Loucy (cell line): ENCODE results near the gene GNPDA1.

Experiments used
- H2AFZ ChIP-seq: fragments of 200-600 bp; sonication (generic); 2 replicates; pipeline ENCODE4 v1.6.0; 2016; ENCODE audit warnings: antibody characterized with exemption, mild to moderate bottlenecking, low read length, moderate library complexity
- H3F3A ChIP-seq: fragments of 200-600 bp; 2 replicates; pipeline ENCODE4 v1.6.0; 2016; ENCODE audit warnings: antibody characterized with exemption, low read depth, mild to moderate bottlenecking
- H3K27me3 ChIP-seq: fragments of 200-600 bp; sonication (generic); 2 replicates; pipeline ENCODE4 v1.6.1; 2014; ENCODE audit warnings: low read length, mild to moderate bottlenecking; ENCODE audit not compliant: insufficient read depth, poor library complexity, severe bottlenecking
- H3K36me3 ChIP-seq: fragments of 200-600 bp; sonication (generic); 2 replicates; pipeline ENCODE4 v1.6.1; 2016; ENCODE audit warnings: low read length; ENCODE audit not compliant: insufficient read depth
- H3K4me1 ChIP-seq: fragments of 200-600 bp; sonication (generic); 2 replicates; pipeline ENCODE4 v1.5.1; 2014; ENCODE audit warnings: low read length, mild to moderate bottlenecking; ENCODE audit not compliant: insufficient read depth, poor library complexity, severe bottlenecking
- H3K4me2 ChIP-seq: fragments of 200-600 bp; sonication (generic); 2 replicates; pipeline ENCODE4 v1.6.0; 2014; ENCODE audit warnings: antibody characterized with exemption, low read length, low read depth, mild to moderate bottlenecking; ENCODE audit not compliant: poor library complexity, severe bottlenecking
- H3K4me3 ChIP-seq: fragments of 200-600 bp; sonication (generic); 2 replicates; pipeline ENCODE4 v1.5.1; 2014; ENCODE audit warnings: low read length, mild to moderate bottlenecking, mixed read lengths; ENCODE audit not compliant: poor library complexity, severe bottlenecking
- H3K79me2 ChIP-seq: fragments of 200-600 bp; sonication (generic); 2 replicates; pipeline ENCODE4 v1.6.1; 2014; ENCODE audit warnings: low read length; ENCODE audit not compliant: insufficient read depth
- H3K9ac ChIP-seq: fragments of 200-600 bp; sonication (generic); 2 replicates; pipeline ENCODE4 v1.6.0; 2014; ENCODE audit warnings: mild to moderate bottlenecking, low read depth, low read length, moderate library complexity; ENCODE audit not compliant: poor library complexity, severe bottlenecking
- H3K9me2 ChIP-seq: fragments of 200-600 bp; sonication (generic); replicated peaks from 2 replicates; pipeline ENCODE4 v1.6.1; 2016; ENCODE audit warnings: low read depth, low read length, mixed read lengths
- H3K9me3 ChIP-seq: fragments of 200-600 bp; sonication (generic); 2 replicates; pipeline ENCODE4 v1.6.1; 2014; ENCODE audit warnings: mild to moderate bottlenecking, antibody characterized with exemption, low read length, low read depth; ENCODE audit not compliant: insufficient read depth
- H4K20me1 ChIP-seq: fragments of 200-600 bp; sonication (generic); 2 replicates; pipeline ENCODE4 v1.6.0; 2014; ENCODE audit warnings: antibody characterized with exemption, low read length, mild to moderate bottlenecking; ENCODE audit not compliant: insufficient read depth, poor library complexity, severe bottlenecking
- CTCF ChIP-seq: fragments of 200-600 bp; sonication (generic); conservative IDR thresholded peaks from 2 replicates; pipeline ENCODE4 v1.5.1; 2014; ENCODE audit warnings: mild to moderate bottlenecking, antibody characterized with exemption, low read length
- EZH2phosphoT487 ChIP-seq: fragments of 200-600 bp; IDR thresholded peaks from 2 replicates; pipeline ENCODE4 v1.6.1; 2018; ENCODE audit warnings: antibody characterized with exemption, mild to moderate bottlenecking, moderate library complexity, borderline replicate concordance

The GNPDA1 gene

GRCh38 chr5:142014911-142015584 lies 2.2 kb upstream of the GNPDA1 start:
- peak overlapping the region; percentile 71 for H3K4me2 ChIP-seq
- peak overlapping the region; percentile 52 for H3K4me3 ChIP-seq
- TF ChIP-seq CTCF (peak; percentile 71), EZH2phosphoT487 (no peak)
- H4K20me1 ChIP-seq = no peaks in the 10 kb centered on the region
- H3K9me2 ChIP-seq = no peaks in the 10 kb centered on the region
- peak overlapping the region; percentile 60; the same call in 1 of the 2 replicates for H2AFZ ChIP-seq
- H3K36me3 ChIP-seq = no peaks in the 10 kb centered on the region
- H3K79me2 ChIP-seq = no peaks in the 10 kb centered on the region
- H3K27me3 ChIP-seq = peaks cover 9% of the 10 kb centered on the region
- peak overlapping the region; percentile 48 for H3K9ac ChIP-seq
- peaks cover under 1% of the 10 kb centered on the region; the same call in 1 of the 2 replicates for H3K9me3 ChIP-seq
- peaks cover 39% of the 10 kb centered on the region for H3K4me1 ChIP-seq
- H3F3A ChIP-seq = no peaks in the 10 kb centered on the region

GRCh38 chr5:142013734-142014521 lies 1.1 kb upstream of the GNPDA1 start:
- Histone ChIP-seq H3K79me2 (no peaks in the 10 kb centered on the region), H3K4me3 (no peak overlapping the region), H3K4me1 (peaks cover 39% of the 10 kb centered on the region), H3K9ac (no peak overlapping the region), H3F3A (no peaks in the 10 kb centered on the region), H3K9me3 (no peaks in the 10 kb centered on the region), H2AFZ (no peak overlapping the region), H3K4me2 (no peak overlapping the region), H3K9me2 (no peaks in the 10 kb centered on the region), H3K36me3 (no peaks in the 10 kb centered on the region), H4K20me1 (no peaks in the 10 kb centered on the region), H3K27me3 (no peaks in the 10 kb centered on the region)
- TF ChIP-seq EZH2phosphoT487 (no peak), CTCF (no peak)

- Histone ChIP-seq H3F3A (no peaks in the 10 kb centered on the region), H3K9me2 (no peaks in the 10 kb centered on the region), H3K9ac (peak overlapping the region; percentile 77), H3K9me3 (no peaks in the 10 kb centered on the region), H3K27me3 (no peaks in the 10 kb centered on the region), H4K20me1 (no peaks in the 10 kb centered on the region), H3K4me3 (peak overlapping the region; percentile 78), H3K4me1 (peaks cover 35% of the 10 kb centered on the region), H3K36me3 (no peaks in the 10 kb centered on the region), H2AFZ (peak overlapping the region; percentile 95), H3K79me2 (no peaks in the 10 kb centered on the region), H3K4me2 (peak overlapping the region; percentile 94)
- TF ChIP-seq EZH2phosphoT487 (no peak), CTCF (peak; percentile 64)
Observed at GRCh38 chr5:142012186-142012785, 541 bp downstream of the GNPDA1 start.
